Testis (tissue), 3 donors: ENCODE measurements around the gene NUMB. TPM values are rescaled to one million over a fixed set of nuclear protein-coding genes. Genes with fewer than 3 reads are reported as not detected.
A peak's percentile ranks its signal among the peaks of the same experiment; 100 is the strongest.
"Not testable (repeated sequence)": the region's sequence is repeated elsewhere in the genome, so short reads cannot be mapped to it uniquely, and the experiment has no call there.

Experiments used
- DNase-seq: peaks from one replicate; pipeline ENCODE4 v3.0.0-alpha.2; 2019
- H3K27ac ChIP-seq, 2 donors: fragments of 200-600 bp; sonication (generic); one replicate each; pipeline ENCODE4 v1.5.1; 2019
- H3K27me3 ChIP-seq: fragments of 200-600 bp; sonication (generic); one replicate; pipeline ENCODE4 v1.5.1; 2019
- H3K36me3 ChIP-seq: fragments of 200-600 bp; sonication (generic); one replicate; pipeline ENCODE4 v1.5.1; 2017; ENCODE audit warnings: low read depth; ENCODE audit errors: missing control alignments
- H3K4me1 ChIP-seq: fragments of 200-600 bp; sonication (generic); one replicate; pipeline ENCODE4 v1.5.1; 2019
- H3K4me3 ChIP-seq, 2 donors: fragments of 200-600 bp; sonication (generic); one replicate each; pipeline ENCODE4 v1.5.1; 2017 to 2019
- H3K9me3 ChIP-seq: fragments of 200-600 bp; sonication (generic); one replicate; pipeline ENCODE4 v1.5.1; 2017
- CTCF ChIP-seq, 3 experiments: fragments of 450-650 bp in 2 of 3; fragments of 200-600 bp in 1 of 3; sonication (generic) in 1 of 3; IDR thresholded peaks; one replicate each; pipeline ENCODE4 v1.5.1; 2016 to 2019; ENCODE audit warnings: antibody characterized with exemption in 3 of 3, mild to moderate bottlenecking in 2 of 3, moderate library complexity in 1 of 3
- POLR2A ChIP-seq: fragments of 450-650 bp; IDR thresholded peaks from one replicate; pipeline ENCODE4 v1.6.1; 2017; ENCODE audit warnings: antibody characterized with exemption, mild to moderate bottlenecking, moderate library complexity
- WGBS, 2 donors: methylation state at CpG; one replicate each; pipeline ENCODE4 v1.1.5; 2018; 5-methylcytosine and 5-hydroxymethylcytosine counted together
- intact Hi-C: fragments of 100-400 bp; cut with DNase I; formaldehyde crosslinking; loops from one replicate; pipeline ENCODE4 v1.15.1; 2023; ENCODE audit warnings: low total_unique reads
- polyA plus RNA-seq: library from polyadenylated mRNA; stranded (reverse); fragments of 350-450 nt; fragmentation: Illumina TruSeq; extraction: RNeasy Lipid Tissue Mini Kit (QIAGEN cat#74804); gene quantifications from one replicate; pipeline ENCODE4 v1.2.3, GENCODE V29; 2014; ENCODE audit warnings: low read depth, low replicate concordance; ENCODE audit not compliant: insufficient read depth
- total RNA-seq, 2 donors: library from RNA; depleted of rRNA; stranded (reverse); fragments of >200 nt; gene quantifications; one replicate each; pipeline ENCODE4 v1.2.3, GENCODE V29; 2016

NUMB gene
- total and polyA plus RNA-seq, 3 donors from 2014 or later, result 60.3 to 78.7 (median 69.7) TPM

- Histone ChIP-seq H3K27me3 (no peaks in the 10 kb centered on the region), H3K4me1 (no peaks in the 10 kb centered on the region), H3K4me3 (no peak overlapping the region), H3K36me3 (no peaks in the 10 kb centered on the region), H3K27ac (no peak overlapping the region), H3K9me3 (no peaks in the 10 kb centered on the region)
- no peak for DNase-seq
- WGBS, 2 donors, result 76 to 79% methylated on average over 5 of the region's 5 CpGs
- TF ChIP-seq CTCF (IDR thresholded peaks at IDR 0.05), result no peak
- TF ChIP-seq POLR2A, result no peak
- intact Hi-C loops, result no loop called here
Measured at GRCh38 chr14:73428353-73428824, 30.0 kb downstream of the NUMB start.

DNA sequence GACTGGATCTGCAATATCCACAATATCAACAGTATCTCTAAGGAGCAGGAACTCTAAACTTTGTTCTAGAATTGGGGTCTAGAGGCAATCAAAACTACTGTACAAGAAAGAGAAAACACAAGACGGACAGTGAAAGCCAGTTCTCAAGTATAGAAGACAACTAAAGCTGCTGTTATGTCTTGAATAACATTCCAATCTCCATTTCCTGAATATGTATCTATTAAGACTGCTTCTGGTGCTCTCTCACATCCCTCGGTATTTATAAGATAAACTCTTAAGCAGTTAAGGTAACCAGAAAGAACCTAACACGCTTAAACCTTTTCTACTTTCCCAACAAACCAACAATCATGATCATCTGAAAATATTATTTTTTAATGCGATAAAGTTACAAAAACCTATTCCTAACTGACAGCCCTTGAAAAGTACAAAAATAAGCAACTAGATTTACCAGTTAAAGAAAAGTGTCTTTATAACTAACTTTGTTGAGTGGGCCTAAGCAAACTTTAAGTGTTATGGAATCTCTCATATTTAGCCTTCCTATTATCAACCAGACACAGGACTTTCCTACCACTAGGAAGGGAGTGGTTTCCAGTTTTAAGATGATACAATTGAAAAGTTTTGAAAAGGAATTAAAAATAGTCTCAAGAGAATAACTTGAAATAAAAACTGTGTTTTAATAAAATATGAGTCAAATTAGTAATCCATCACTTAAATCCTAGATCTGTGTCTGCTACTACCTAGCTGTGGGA is 30.7 kb downstream of the NUMB start:
- H3K36me3 ChIP-seq, result no peaks in the 10 kb centered on the region
- TF ChIP-seq CTCF (IDR thresholded peaks at IDR 0.05), result no peak
- TF ChIP-seq POLR2A, result no peak
- no peaks in the 10 kb centered on the region for H3K4me1 ChIP-seq
- intact Hi-C loops, result no loop called here
- peak overlapping the region; percentile 7 to 28 for H3K27ac ChIP-seq
- H3K27me3 ChIP-seq, result no peaks in the 10 kb centered on the region
- H3K4me3 ChIP-seq, result no peak overlapping the region
- WGBS, 2 donors, result 70% methylated on average over 4 of the region's 4 CpGs
- DNase-seq, result no peak
- H3K9me3 ChIP-seq, result no peaks in the 10 kb centered on the region

- intact Hi-C loops, result no loop called here
- Histone ChIP-seq H3K36me3 (no peaks in the 10 kb centered on the region), H3K27me3 (no peaks in the 10 kb centered on the region), H3K27ac (peak overlapping the region in 1 of 2 donors; percentile 7), H3K4me3 (no peak overlapping the region), H3K9me3 (no peaks in the 10 kb centered on the region), H3K4me1 (no peaks in the 10 kb centered on the region)
- no peak for DNase-seq
- 83 to 84% methylated on average over 5 of the region's 5 CpGs for WGBS, 2 donors
- TF ChIP-seq POLR2A, result no peak
- TF ChIP-seq CTCF (IDR thresholded peaks at IDR 0.05), result no peak
Measured at GRCh38 chr14:73426877-73427276, 31.5 kb downstream of the NUMB start.

GRCh38 chr14:73424453-73424852 is 33.9 kb downstream of the NUMB start:
- no peak for DNase-seq
- WGBS, 2 donors, result 62 to 73% methylated on average over 3 of the region's 3 CpGs
- H3K4me1 ChIP-seq, result no peaks in the 10 kb centered on the region
- no peak overlapping the region for H3K27ac ChIP-seq
- H3K9me3 ChIP-seq, result no peaks in the 10 kb centered on the region
- intact Hi-C loops, result no loop called here
- TF ChIP-seq CTCF (IDR thresholded peaks at IDR 0.05) (no peak), POLR2A (no peak)
- H3K4me3 ChIP-seq, result no peak overlapping the region
- no peaks in the 10 kb centered on the region for H3K27me3 ChIP-seq
- no peaks in the 10 kb centered on the region for H3K36me3 ChIP-seq

DNA sequence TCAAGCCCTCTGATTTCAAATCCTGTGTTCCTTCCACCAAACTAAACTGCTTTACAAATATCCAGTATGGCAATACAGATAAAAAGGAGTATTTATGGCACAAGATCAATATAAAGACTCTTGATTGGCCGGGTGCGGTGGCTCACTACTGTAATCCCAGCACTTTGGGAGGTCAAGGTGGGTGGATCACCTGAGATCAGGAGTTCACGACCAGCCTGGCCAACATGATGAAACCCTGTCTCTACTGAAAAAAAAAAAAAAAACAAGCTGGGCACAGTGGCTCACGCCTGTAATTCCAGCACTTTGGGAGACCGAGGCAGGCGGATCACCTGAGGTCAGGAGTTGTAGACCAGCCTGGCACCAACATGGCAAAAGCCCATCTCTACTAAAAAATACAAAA is 35.3 kb downstream of the NUMB start:
- H3K4me3 ChIP-seq, H3K4me1 ChIP-seq, DNase-seq, H3K36me3 ChIP-seq, H3K27me3 ChIP-seq, H3K27ac ChIP-seq, intact Hi-C loops, H3K9me3 ChIP-seq: not testable (repeated sequence)
- WGBS, 2 donors, result 97% methylated on average over 6 of the region's 6 CpGs
